Endometrium (tissue), 2 donors: Measurements from ENCODE around the gene ASAH2.
"Not testable (repeated sequence)": the region's sequence is repeated elsewhere in the genome, so short reads cannot be mapped to it uniquely, and the experiment has no call there.

Experiments used
- FAIRE-seq: peaks from 2 replicates; lab custom pipeline; 2012; peaks lifted over from hg19 to GRCh38; lab: Jason Lieb, UNC
- donor health status: control.
- donor health status: control.

Gene ASAH2

DNA sequence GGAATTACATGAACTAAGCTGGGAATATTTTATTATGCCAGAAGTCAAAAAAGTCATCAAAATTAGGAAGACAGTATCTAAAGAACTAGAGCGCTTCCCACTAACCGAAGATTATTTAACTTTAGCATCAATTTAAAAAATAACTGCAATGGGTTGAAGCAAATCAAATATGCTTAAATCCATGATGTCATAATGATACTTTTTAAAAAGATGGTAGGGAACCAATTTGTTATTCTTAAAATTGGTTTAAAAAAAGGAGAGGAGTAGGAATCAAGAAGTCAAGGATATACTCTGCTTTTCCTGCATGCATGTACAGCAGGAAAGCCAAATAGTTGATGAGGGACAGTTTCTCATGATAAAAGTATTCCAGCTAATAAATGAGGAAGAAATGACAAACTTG lies 3.2 kb upstream of the ASAH2 start:
- FAIRE-seq = no peak

DNA sequence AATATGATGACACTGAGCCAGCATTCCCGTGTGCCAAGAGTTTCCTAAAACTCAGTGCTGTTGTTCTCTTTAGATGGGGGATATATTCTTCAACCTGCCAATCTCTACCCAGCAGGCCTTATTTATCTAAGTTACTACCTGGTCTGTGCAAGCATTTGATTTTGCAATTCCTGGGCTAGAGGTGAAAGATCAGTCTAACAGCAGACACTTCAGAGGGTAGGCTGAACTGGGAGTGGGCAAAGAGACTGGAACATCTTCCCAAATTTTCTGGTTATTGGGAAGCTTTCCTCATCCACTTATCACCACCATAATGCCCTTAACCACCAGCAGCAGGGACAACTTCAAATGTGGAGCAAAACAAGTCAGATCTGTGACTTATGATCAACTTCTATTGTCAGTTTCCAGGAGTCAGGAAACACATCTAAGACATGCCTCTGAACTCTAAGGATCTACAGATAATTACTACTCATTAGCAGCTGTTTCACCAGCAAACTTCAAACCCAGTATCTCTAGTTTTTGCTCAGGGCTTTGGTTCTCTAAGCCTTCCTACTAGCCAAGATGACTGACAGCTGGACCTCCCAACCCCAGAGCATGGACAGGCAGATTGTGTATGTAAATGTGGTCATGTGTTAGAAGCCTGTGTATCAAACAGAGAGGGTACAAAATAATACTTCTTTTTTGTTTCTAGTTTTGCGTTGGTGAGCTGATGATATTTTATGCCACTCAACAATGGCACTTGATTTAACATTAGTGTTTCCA lies 1.0 kb downstream of the ASAH2 start:
- FAIRE-seq = no peak

DNA sequence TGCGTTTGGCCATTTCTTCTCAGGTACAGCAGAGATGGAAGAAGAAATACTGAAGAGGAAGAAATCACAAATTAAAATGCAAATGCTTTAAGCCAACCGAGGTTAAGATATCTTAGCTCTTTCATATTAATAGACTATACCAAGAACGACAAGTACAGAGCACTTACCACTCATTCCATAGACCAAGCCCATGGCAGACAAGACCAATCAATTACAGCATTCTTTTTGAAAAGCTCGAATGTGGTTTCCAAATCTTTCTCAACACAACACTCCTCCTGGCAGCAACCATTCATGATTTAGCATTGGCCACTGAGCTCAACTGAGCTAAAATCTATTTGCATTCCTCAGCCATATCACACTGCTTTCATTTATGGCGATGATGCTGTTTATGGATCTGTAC lies 2.7 kb downstream of the ASAH2 start:
- FAIRE-seq = no peak

DNA sequence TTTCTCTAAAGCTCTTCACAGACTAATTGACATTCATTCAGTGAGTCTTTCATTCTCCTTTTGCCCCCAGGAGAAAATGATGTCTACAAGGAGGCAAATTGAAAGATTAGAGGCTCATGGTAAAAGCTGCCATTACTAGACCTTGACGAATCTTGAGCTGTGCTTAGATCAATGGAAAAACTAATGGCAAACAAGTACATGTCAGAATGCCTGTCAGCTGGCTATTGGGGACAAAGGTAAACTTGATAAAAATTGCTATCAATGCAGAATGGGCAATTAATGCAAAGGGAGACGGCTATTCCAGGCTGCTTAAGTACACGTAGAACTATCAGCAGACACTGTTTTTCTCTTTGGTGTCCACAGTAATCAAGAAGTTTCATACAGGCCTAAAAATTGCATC lies 3.3 kb downstream of the ASAH2 start:
- no peak for FAIRE-seq

DNA sequence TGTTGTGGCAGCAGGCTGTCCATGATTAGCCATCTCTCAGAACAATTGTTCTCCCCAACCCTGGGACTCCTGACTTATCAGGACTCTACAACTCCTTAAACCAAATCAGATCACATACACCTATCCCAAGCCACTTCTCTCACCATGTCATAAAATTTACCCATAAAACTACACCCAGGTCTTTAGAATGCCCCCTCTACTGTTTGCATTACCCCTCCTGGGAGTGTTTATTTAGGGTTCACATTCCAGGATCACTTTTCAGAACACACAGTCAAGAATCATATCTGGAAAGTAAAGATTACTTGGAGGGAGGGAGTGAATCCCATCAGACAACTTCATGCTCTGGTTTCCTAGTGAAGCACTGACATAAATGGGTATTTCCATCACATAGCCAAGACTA lies 7.1 kb downstream of the ASAH2 start:
- no peak for FAIRE-seq

DNA sequence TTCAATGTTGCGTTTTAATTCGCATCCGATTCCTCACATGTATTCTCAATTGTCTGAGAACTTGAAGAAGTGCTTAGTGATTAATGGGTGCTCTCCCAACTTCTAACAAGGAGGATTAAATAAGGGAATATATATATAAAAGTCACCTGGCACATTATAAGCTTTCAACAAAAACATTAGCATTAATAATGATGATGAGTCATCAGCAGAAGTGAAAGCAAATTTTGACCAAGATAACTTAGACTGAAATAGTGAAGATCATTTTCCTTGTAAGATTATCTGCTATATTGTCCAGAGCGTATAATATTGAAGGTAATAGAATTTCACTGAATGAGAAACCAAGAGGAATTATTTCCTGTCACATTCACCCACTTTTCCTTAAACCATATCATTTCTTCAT lies 8.5 kb downstream of the ASAH2 start:
- FAIRE-seq = no peak

DNA sequence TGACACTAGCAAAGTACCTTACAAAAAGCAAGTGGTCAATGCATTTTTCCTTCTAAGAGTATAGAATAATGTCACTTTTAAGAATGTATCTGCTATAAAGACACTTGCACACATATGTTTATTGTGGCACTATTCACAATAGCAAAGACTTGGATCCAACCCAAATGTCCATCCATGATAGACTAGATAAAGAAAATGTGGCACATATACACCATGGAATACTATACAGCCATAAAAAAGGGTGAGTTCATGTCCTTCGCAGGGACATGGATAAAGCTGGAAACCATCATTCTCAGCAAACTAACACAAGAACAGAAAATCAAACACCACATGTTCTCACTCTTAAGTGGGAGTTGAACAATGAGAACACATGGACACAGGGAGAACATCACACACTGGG lies 9.8 kb downstream of the ASAH2 start:
- FAIRE-seq = not testable (repeated sequence)

DNA sequence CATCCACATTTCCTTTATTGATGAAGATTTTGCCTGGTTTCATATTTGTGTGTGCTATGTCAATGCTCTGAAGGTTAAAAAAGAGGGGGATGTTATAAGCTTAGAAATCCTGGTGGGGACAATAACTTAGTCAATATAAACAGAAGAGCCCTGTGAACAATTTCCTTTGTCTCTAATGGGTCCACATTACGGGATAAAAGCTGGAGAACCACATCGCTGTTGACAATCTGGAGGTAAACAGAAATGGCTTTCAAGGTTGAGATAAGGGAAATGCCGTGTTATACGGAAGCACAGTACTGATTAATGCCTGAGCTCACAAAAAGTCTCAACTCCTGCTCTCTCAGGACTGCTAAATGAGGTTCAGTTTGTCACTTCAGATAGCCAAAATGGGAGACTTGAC lies 16.8 kb downstream of the ASAH2 start:
- FAIRE-seq = no peak

DNA sequence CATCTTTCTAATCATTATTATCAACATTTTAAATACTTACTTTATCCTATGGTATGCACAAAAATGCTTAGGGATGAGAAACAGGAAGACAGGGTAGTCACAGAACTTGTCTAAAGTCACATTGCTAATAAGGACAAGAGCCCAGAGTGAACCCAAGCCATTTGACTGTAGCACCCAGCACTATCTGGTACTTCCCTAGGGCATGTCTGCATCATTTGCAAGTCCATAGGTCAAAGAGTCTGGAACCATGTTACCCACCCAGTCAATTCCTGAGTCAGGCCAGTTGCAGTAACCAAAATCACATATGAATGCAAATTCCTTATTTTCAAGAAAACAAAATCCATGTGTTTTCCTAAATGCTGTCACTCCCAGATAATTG lies 19.1 kb downstream of the ASAH2 start:
- no peak for FAIRE-seq

DNA sequence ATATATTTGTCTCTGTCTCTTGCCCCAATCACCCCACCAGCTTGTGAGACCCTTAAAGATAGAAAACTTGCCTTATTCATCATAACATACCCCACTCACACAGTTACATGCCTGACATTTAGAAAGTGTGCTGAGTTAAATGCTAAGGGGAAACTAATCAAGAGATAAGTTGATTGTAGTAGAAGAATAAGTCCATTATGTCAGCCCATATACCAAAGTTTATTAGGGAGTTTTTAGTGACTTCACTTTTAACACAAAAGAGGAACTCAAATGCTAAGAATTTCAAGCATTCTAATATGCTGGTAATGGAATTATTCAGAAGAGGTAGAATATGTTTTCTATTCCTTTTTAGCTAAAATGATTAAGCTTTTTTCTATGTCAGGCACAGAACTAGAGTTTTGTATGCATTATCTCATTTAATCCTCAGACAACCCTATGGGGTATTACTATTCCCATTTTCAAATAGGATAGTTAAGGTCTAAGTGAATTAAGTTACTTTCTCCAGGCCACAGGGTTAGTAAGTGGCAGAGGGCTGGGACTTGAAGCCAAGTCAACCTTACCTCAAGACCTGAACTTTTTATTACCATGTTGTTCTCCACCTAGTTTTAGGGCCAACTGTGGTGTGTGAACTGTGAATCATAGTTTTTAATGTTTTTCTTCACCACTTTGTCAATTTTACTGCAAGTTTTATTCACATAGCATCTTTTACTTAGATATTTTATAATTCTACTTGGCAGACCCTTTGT lies 19.6 kb downstream of the ASAH2 start:
- FAIRE-seq = no peak

DNA sequence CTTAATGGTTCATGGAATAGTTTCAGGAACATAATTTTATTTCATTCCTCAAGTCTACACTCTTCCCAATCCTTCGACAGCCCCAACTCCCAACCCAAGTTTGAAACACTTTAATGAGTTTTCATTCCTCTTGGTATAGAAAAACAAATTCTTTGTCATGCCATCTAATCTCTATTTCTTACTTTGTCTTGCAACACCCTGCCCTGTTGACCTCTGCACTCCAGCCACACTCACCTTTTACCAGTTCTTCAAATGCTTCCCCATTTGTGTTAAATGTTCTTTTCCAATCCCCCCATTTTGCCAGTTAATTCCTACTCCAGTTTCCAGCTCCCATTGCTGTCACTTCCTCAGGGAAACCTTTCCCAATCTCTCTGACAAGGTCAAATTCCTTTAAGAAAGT lies 21.9 kb downstream of the ASAH2 start:
- no peak for FAIRE-seq

DNA sequence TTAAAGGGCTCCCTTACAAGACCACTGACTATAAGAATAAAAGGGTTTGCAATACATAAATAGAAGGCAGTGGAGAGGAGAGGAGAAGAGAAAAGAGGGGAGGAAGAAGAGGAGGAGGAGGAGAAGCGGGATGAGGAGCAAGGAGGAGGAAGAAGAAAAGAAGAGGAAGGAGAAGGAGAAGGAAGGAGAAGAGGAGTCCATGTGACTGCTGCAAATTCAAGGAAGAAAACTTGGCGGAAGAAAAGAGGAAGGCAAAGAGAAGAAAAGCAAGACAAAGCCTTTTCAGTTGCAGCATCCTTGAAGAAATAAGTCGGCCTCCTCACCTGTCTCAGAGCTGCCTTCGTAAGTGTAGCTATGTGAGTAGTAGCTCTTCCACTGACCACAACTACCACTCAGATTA lies 22.6 kb downstream of the ASAH2 start:
- FAIRE-seq = no peak

DNA sequence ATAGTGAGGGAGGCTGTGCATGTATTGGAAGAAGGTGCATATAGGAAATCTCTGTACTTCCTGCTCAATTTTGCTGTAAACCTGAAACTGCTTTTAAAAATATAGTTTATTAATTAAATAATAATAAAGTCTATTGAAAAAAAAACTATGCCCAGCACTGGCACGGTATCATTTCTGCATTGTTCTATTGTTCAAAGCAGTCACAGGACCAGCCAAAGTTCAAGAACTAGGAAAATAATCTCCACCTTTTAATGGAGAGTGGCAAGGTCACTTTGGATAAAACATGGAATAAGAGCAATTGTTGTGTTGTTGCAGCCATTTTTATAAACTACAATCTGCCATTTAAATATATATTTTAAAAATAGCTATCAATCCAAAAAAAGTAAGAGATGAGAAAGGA lies 24.7 kb downstream of the ASAH2 start:
- FAIRE-seq = no peak

DNA sequence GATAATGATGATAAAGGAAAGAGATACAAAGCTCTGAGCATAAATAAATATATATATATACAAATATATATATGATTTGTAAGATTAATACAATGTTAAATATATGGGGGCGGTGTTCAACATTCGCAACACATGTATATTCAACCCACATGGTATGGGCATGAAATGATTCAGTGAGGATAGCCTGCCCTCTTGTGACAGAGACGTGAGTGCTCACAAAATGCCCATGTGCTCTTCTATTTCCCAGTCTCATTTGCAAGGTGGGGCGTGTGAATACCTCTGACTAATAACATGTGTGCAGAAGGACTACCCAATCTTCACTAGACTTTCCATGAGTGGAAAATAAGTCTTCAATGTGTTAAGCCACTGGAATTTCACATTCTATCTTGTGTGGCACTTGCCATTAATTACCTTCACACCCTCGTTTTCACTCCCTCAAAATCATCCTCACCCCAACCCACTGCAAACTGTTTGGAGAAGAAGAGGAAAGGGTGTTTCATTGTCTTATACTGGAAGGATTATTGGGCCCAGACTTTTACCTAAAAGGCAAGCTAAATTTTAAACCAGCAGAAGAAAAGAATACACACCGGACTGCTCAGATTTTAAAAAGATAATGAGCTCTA lies 26.9 kb downstream of the ASAH2 start:
- FAIRE-seq = no peak

DNA sequence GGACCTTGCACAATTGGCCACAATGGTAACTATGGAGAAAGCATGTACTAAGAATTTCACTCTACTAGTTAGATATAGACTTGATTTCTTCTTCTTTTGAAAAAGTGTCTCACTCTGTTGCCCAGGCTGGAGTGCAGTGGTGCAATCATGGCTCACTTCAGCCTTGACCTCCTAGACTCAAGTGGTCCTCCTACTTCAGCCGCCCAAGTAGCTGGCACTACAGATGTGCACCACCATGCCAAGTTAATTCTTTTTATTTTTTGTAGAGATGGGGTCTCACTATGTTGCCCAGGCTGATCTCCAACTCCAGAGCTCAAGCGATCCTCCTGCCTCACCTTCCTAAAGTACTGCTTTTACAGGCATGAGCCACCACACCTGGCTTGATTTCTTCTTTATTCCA lies 29.1 kb downstream of the ASAH2 start:
- FAIRE-seq = no peak

DNA sequence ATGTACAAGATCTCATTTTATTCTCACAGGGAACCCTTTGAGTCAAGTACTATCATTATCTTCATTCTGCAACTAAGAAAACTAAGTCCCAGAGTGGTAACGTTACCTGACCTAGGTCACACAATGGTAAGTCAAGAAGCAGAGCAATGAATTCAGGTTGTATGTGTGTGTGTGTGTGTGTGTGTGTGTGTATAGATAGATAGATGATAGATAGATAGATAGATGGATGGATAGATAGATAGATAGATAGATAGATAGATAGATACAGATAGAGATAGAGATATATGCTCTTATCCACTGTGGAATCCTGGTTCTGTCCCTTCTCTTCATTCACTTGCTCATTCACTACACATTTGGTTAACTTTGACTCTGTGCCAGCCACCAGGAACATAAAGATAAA lies 29.8 kb downstream of the ASAH2 start:
- no peak for FAIRE-seq

DNA sequence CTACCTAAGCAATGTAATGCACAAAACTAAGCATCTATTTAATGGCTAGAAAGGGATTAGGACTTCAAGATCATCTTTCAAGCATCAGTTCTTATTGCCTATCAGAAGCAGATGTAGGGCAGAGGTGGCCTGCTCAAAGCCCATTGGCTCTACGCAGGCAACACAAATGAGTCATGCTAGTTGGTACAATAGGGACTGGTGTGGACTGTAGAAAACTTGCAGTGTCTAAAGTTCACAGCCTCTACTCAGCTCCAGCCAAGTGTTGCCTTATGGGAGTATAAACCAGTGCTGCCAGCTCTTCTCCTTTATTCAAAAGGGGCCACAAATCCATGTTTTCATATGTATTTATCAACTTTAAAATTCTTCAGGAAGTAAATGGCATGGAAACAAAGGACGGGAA lies 31.7 kb downstream of the ASAH2 start:
- no peak for FAIRE-seq

DNA sequence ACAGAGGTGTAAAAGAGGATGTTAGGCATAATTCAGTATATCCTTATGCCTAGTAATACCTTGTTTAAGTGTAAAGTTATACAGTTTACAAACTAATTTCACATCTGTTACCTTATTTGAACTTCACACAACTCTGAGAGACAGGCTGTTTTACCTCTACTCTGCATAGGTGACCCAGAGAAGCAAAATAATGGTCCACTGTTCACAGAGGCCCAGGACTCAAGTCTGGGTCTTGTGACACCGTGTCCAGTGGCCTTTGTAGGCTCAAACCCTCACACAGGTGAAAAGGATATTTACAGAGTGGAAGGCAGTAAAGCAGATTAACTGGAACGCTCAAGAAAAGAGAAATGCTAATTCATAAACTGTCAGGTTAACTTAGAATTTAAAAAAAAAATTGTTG lies 32.1 kb downstream of the ASAH2 start:
- FAIRE-seq = no peak

DNA sequence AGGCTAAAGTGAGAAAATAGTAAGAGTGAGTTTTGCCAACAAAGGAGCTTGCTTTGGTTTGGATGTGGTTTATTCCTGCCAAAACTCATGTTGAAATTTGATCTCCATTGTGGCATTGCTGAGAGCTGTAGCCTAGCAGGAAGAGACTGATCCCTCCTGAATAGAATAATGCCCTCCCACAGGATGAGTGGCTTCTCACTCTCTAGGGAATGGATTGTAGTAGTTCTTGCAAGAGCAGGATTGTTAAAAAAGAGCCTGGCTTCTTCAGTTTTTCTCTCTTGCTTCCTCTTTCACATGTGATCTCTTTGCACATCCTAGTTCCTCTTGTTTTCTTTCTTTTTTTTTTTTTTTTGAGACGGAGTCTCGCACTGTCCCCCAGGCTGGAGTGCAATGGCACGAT lies 34.4 kb downstream of the ASAH2 start:
- FAIRE-seq = no peak

DNA sequence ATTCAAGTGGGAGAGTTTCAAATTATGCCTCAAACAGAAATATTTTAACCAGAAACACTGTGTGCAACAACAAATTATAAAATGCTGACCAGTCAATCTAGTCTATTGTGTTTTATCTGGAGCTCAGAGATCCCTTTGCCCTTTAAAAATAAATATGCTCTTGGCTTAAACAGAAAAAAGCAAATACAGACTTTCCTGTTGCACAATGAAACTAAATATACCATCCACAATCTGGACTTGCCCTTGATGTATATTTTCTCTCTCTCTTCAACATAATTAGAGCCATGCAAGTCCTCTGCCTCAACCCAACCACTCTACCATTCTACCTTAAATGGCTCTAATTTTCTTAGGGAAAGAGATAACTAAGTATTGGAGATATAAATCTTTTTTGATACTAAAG lies 34.9 kb downstream of the ASAH2 start:
- no peak for FAIRE-seq

DNA sequence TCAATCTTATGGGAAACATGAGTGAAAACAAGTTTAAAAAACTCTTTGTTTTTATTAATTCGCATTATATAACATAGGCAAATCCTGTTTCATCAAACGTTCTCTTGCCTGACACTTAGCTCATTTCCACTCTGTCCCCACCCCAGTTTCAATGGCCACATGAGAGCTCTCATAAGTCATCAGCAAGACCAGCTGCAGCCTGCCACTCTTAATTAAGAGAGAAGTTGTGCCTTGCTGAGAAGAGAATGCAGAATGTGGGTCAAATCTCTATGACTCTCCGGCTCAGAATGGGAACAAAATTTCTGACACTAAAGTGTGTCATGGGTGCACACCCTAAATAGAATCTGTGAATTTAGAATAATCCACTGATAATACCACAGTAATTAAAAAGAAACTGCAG lies 39.6 kb downstream of the ASAH2 start:
- FAIRE-seq = no peak

DNA sequence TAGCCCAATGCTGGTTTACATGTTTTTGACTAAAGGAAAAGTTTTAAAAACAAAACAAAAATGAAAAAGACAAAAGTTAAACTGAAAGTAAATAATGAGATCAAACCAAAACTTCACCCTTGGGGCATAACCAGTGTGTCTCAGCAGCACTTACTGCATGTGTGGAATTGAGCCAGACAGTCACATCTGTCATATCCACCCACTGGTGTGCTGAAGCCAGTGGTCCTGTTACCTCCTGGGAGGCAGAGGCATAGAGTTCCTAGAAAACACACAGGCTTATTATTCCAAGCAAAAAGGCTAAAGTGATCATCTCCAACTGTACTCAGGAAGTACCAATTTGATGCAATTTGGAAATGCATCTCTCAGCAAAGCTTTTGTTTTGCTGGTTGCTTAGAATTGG lies 40.4 kb downstream of the ASAH2 start:
- no peak for FAIRE-seq
